SK-N-SH (cell line): Measurements from ENCODE around the gene AATF. TPM values are rescaled to one million over a fixed set of nuclear protein-coding genes. Genes with fewer than 3 reads are reported as not detected.

Experiments
- CTCF ChIA-PET: fragments of 300-600, 350-600 bp; formaldehyde crosslinking; extraction: SDS; loops from one replicate; lab custom pipeline; 2021; lab: Yijun Ruan, JAX
- POLR2A ChIA-PET: fragments of 350-600 bp; sonication (Branson Sonifier 250); formaldehyde crosslinking; extraction: SDS; loops from one replicate; lab custom pipeline; 2020; ENCODE audit warnings: antibody characterized with exemption, inconsistent platforms; lab: Yijun Ruan, JAX
- DNase-seq: peaks from one replicate; pipeline ENCODE4 v3.0.0; 2012
- H2AFZ ChIP-seq: fragments of 200-600 bp; sonication (generic); 2 replicates; pipeline ENCODE4 v1.8.1; 2016; ENCODE audit warnings: antibody characterized with exemption, mild to moderate bottlenecking, low read depth
- H3F3A ChIP-seq: fragments of 200-600 bp; sonication (generic); replicated peaks from 2 replicates; pipeline ENCODE3; 2016; ENCODE audit warnings: antibody characterized with exemption, mild to moderate bottlenecking; ENCODE audit not compliant: insufficient read depth
- H3K27ac ChIP-seq, 2 experiments: fragments of 200-500 bp in 1 of 2; fragments of 200-600 bp in 1 of 2; sonication (Bioruptor generic) in 1 of 2; sonication (generic), shearing (Covaris generic) in 1 of 2; 2 replicates each; pipeline versions ENCODE4 v1.5.1 to v1.6.1; 2014 to 2016; ENCODE audit warnings: low read depth in 2 of 2, inconsistent platforms in 1 of 2, low read length in 1 of 2, mild to moderate bottlenecking in 1 of 2, mixed read lengths in 1 of 2
- H3K27me3 ChIP-seq: fragments of 200-600 bp; sonication (generic), shearing (Covaris generic); 2 replicates; pipeline ENCODE4 v1.6.1; 2016; ENCODE audit warnings: mixed run types; ENCODE audit not compliant: insufficient read depth
- H3K36me3 ChIP-seq, 2 experiments: fragments of 200-500 bp in 1 of 2; fragments of 200-600 bp in 1 of 2; sonication (Bioruptor generic) in 1 of 2; sonication (generic) in 1 of 2; replicated peaks in 1 of 2; 2 replicates each; pipeline versions ENCODE3 to v1.5.1; 2014 to 2016; ENCODE audit warnings: low read length in 1 of 2, mild to moderate bottlenecking in 1 of 2; ENCODE audit not compliant: insufficient read depth in 2 of 2, control insufficient read depth in 1 of 2
- H3K4me1 ChIP-seq, 2 experiments: fragments of 200-500 bp in 1 of 2; fragments of 200-600 bp in 1 of 2; sonication (Bioruptor generic) in 1 of 2; sonication (generic), shearing (Covaris generic) in 1 of 2; 2 replicates each; pipeline versions ENCODE4 v1.5.1 to v1.6.1; 2014 to 2016; ENCODE audit warnings: low read depth in 1 of 2, low read length in 1 of 2, mixed run types in 1 of 2; ENCODE audit not compliant: insufficient read depth in 2 of 2, control insufficient read depth in 1 of 2
- H3K4me2 ChIP-seq: fragments of 200-600 bp; sonication (generic), shearing (Covaris generic); 2 replicates; pipeline ENCODE4 v1.6.1; 2017; ENCODE audit warnings: mixed run types
- H3K4me3 ChIP-seq, 2 experiments: fragments of 200-500 bp in 1 of 2; fragments of 200-600 bp in 1 of 2; sonication (Bioruptor generic) in 1 of 2; sonication (generic), shearing (Covaris generic) in 1 of 2; 2 replicates each; pipeline versions ENCODE4 v1.5.1 to v1.8.1; 2014 to 2016; ENCODE audit warnings: low read depth in 2 of 2, inconsistent platforms in 1 of 2, low read length in 1 of 2, mild to moderate bottlenecking in 1 of 2, mixed read lengths in 1 of 2, moderate library complexity in 1 of 2
- H3K79me2 ChIP-seq: fragments of 200-600 bp; sonication (generic); 2 replicates; pipeline ENCODE4 v1.8.1; 2017; ENCODE audit warnings: mild to moderate bottlenecking; ENCODE audit not compliant: insufficient read depth
- H3K9ac ChIP-seq: fragments of 200-600 bp; sonication (generic); 2 replicates; pipeline ENCODE4 v1.6.1; 2017; ENCODE audit warnings: mixed run types
- H3K9me2 ChIP-seq: fragments of 200-600 bp; sonication (generic); 2 replicates; pipeline ENCODE4 v1.6.1; 2017; ENCODE audit warnings: mixed run types
- H3K9me3 ChIP-seq: fragments of 200-600 bp; sonication (generic); 2 replicates; pipeline ENCODE4 v1.6.1; 2017; ENCODE audit warnings: mixed run types, mild to moderate bottlenecking, moderate library complexity
- H4K20me1 ChIP-seq: fragments of 200-600 bp; sonication (generic); 2 replicates; pipeline ENCODE4 v1.6.1; 2017; ENCODE audit warnings: mild to moderate bottlenecking, mixed run types; ENCODE audit not compliant: insufficient read depth
- CHD2 ChIP-seq: fragments of 150-350 bp; IDR thresholded peaks from 2 replicates; pipeline ENCODE4 v1.6.1; 2018; ENCODE audit warnings: low read length; ENCODE audit not compliant: partially characterized antibody
- JUND ChIP-seq: IDR thresholded peaks from 2 replicates; pipeline ENCODE4 v1.4.0; 2012
- MAX ChIP-seq: IDR thresholded peaks from 2 replicates; pipeline ENCODE4 v1.4.0; 2012; ENCODE audit warnings: low read depth
- MXI1 ChIP-seq: IDR thresholded peaks from 2 replicates; pipeline ENCODE4 v1.6.1; 2012; ENCODE audit warnings: mild to moderate bottlenecking, low read depth, low read length, improper control_type of control experiment
- NFIC ChIP-seq: IDR thresholded peaks from 2 replicates; pipeline ENCODE4 v1.4.0; 2012; ENCODE audit warnings: borderline replicate concordance
- PBX3 ChIP-seq: IDR thresholded peaks from 2 replicates; pipeline ENCODE4; 2012
- RAD21 ChIP-seq: IDR thresholded peaks from 2 replicates; pipeline ENCODE4 v1.6.1; 2012; ENCODE audit warnings: mild to moderate bottlenecking, low read length
- RCOR1 ChIP-seq: fragments of 150-350 bp; IDR thresholded peaks from 2 replicates; pipeline ENCODE4 v1.6.1; 2017; ENCODE audit warnings: antibody characterized with exemption, low read length
- SIN3A ChIP-seq: IDR thresholded peaks from 2 replicates; pipeline ENCODE4 v1.6.1; 2012; ENCODE audit warnings: low read depth, mild to moderate bottlenecking, low read length, moderate library complexity, borderline replicate concordance
- SMC3 ChIP-seq: IDR thresholded peaks from 2 replicates; pipeline ENCODE4 v1.6.1; 2012; ENCODE audit warnings: low read depth, low read length, improper control_type of control experiment
- USF1 ChIP-seq: IDR thresholded peaks from 2 replicates; pipeline ENCODE4 v1.4.0; 2012; ENCODE audit warnings: low read depth, borderline replicate concordance
- USF2 ChIP-seq: fragments of 150-350 bp; IDR thresholded peaks from 2 replicates; pipeline ENCODE4 v1.6.1; 2017; ENCODE audit warnings: antibody characterized with exemption, low read length, low read depth, borderline replicate concordance
- ZBTB33 ChIP-seq: IDR thresholded peaks from 2 replicates; pipeline ENCODE4 v1.4.0; 2012; ENCODE audit warnings: low read depth, borderline replicate concordance
- WGBS: methylation state at CpG from one replicate; pipeline ENCODE4 v1.1.6; 2017; ENCODE audit warnings: low lambda C conversion rate; 5-methylcytosine and 5-hydroxymethylcytosine counted together
- polyA plus RNA-seq, 3 experiments: library from polyadenylated mRNA; depleted of rRNA; stranded (reverse); fragments of >200 nt; gene quantifications; 2 replicates each; pipeline ENCODE4 v1.2.3, GENCODE V29; 2012

AATF gene
- polyA plus RNA-seq, 1 of the 3 experiments (the other 2 are of a cell fraction) = 18.8 TPM

GRCh38 chr17:36978810-36979564 lies 30.2 kb downstream of the AATF start (continued):
- no peak for TF ChIP-seq JUND

GRCh38 chr17:36979565-36979941 lies 30.8 kb downstream of the AATF start:
- H3K9me2 ChIP-seq = no peaks in the 10 kb centered on the region

More at GRCh38 chr17:36979565-36979941, 30.8 kb downstream of the AATF start:
- H3K4me3 ChIP-seq = no peak overlapping the region
- H4K20me1 ChIP-seq = peaks cover 4% of the 10 kb centered on the region; the same call in 1 of the 2 replicates
- H3K27ac ChIP-seq = no peak overlapping the region
- no peak overlapping the region for H3K9ac ChIP-seq
- DNase-seq = no peak
- WGBS = 94% methylated on average over 4 of the region's 4 CpGs
- peaks cover 54% of the 10 kb centered on the region for H3K79me2 ChIP-seq
- peaks cover 8 to 19% of the 10 kb centered on the region in 2 experiments for H3K36me3 ChIP-seq
- H3K27me3 ChIP-seq = no peaks in the 10 kb centered on the region
- H3K9me3 ChIP-seq = no peaks in the 10 kb centered on the region
- TF ChIP-seq RAD21 = no peak
- no peak for TF ChIP-seq NFIC
- TF ChIP-seq SIN3A = no peak
- no peak for TF ChIP-seq MXI1
- TF ChIP-seq PBX3 = no peak
- TF ChIP-seq USF2 = no peak
- TF ChIP-seq CHD2 = no peak
- TF ChIP-seq MAX = no peak
- TF ChIP-seq SMC3 = no peak
- TF ChIP-seq RCOR1 = no peak
- no peak for TF ChIP-seq USF1
- no peak for TF ChIP-seq ZBTB33
- no peak overlapping the region for H2AFZ ChIP-seq
- H3F3A ChIP-seq = peaks cover 3% of the 10 kb centered on the region
- H3K4me2 ChIP-seq = no peak overlapping the region
- H3K4me1 ChIP-seq = peaks cover 0 to 20% of the 10 kb centered on the region in 2 experiments; a peak in 2 of 4 replicates
- ChIA-PET POLR2A (no interaction called here), CTCF (interaction anchor here (1.0 to 2.3 kb wide), 3 partner anchors 14 to 353 kb away, joined by 3 to 6 read pairs (median 5); no protein-coding TSS in a partner anchor)
